Measurements from ENCODE around the gene COPB2.
"Not testable (repeated sequence)": the region's sequence is repeated elsewhere in the genome, so short reads cannot be mapped to it uniquely, and the experiment has no call there.

COPB2 gene

DNA sequence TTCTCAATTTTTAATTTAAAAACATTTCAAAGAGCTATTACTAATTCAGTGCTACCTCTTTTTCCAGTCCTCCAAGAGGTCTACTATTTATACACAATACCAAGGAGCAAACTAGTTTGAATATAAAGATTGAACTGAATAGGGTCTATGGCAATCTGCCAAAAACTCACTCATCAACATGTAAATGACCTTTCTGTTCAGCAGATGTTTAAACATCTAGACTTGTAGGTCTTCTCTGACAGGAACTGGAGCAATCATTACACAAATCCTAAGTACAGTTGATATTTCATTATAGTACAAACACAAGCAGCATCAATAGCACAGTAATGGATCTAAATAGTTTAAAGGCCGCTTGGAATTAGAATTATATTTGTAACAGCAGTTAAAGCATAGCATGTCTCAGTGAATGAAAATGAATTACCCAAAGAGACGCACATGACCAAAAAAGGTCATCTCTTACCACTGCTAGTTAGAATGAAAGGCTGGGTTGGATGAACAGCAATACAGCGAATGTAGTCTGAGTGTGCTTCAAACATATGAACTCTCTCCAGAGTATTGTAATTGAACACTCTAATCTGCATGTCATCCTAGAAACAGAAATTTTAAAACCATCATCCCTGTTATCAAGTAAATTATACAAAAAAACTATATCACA is 10.7 kb downstream of the COPB2 start:
- ATAC-seq, result no peak

DNA sequence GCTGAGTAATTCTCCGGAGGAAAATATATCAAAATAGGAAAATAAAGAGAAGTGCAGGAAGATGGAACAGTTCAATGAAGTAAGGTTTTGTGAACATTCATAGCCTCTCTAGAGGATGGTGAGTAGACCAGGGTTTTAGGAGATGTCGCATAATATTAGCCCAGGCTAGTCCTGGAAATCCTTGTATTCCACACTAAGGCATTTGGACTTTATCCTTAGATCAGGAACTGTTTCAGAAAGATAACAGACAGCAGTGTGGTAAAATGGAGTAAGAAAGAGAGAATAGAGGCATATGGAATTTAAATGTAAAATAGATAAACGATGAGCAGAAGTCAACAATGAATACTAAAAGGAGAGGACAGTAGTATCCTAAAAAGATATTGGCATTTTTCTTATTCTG is 12.1 kb downstream of the COPB2 start:
- DNase-seq (no peak), ATAC-seq (no peak)

More for the DNA sequence above, 10.7 kb downstream of the COPB2 start:
- no peak for DNase-seq

DNA sequence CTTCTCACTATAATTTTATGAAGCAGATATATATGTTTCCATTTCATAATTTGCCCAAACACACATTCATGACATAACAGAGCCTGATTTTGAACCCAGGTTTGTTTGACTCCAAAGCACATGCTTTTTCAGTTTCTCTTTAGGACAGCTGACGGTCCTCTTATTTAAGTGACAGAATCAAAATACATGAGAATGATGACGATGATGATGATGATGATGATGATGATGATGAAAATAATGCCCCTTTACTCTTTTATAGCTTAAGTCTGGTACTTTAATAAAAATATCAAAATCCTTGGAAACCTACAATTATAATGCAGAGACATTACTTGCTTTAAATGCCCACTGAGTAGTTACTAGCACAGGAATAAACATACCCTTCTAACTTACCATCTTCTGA is 15.3 kb downstream of the COPB2 start:
- DNase-seq, result no peak

DNA sequence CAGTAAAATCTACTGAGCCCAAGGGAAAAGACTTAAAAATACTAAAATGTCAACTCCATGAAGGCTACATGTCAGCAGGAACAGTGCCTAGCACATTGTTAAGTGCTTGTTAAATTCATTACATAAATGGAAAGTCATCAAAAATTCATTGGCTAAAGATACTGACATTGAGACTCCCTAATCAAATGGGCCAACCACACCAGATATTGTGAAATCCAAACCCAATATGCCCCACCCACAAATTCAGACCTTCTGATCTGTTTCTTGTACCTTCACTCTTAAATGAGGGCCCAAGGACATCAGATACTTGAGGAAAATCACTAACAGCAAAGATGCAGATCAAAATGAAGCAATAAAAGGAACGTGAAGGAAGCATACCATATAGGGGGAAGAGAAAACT is 24.9 kb downstream of the COPB2 start:
- no peak for DNase-seq
- no peak for ATAC-seq

More for the DNA sequence above, 15.3 kb downstream of the COPB2 start:
- no peak for ATAC-seq

DNA sequence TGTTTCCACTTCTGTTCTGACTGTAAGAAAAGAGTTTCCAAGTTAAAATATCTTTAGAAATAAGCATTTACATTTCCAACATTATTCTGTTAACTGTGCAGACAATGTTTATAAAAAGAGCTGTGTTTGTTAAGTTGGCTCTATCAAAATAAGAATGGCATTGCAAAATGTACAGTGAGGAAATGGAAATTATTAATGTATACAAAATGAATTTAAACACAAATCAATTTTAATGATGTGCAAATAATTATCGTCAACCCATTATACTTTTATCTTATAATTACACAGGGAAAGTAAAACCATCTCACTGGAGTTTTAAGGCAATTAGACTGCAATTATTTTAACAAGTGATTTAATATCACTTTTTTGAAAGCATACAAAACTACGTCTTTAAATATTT is 28.2 kb downstream of the COPB2 start:
- no peak for ATAC-seq
- DNase-seq, result no peak

DNA sequence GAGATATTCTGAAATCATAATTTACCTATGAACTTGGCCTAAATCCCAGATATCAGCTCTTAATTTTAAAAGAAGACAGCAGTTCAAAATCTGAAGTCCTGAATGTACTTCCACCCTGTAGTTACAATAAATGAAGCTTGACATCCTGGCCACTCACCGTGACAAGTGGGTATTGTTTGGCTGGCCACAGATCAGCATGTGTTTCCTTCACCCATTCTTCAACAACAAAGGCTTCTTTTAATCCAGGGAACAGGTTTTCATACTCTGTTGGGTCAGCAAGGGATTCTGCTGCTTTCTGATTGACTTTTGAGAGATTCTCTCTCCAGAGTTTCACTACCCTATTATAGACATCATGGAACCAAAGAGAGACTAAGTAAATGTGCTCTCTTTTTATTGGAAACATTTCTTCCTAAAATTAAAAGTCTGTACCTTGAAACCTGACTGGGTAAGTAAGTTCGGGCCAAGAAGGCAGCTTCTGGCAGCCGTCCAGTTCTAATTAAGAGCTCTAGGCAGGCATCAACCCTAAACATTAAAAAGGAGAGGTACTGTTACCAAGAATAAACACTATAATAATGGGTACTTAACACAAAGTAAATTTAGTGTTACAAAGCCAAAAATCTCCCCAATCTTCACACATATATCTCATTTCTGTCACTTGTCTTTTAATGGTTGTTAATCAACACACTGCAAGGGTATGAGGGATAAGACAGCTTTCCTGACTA is 30.4 kb downstream of the COPB2 start:
- DNase-seq (no peak), ATAC-seq (no peak)

DNA sequence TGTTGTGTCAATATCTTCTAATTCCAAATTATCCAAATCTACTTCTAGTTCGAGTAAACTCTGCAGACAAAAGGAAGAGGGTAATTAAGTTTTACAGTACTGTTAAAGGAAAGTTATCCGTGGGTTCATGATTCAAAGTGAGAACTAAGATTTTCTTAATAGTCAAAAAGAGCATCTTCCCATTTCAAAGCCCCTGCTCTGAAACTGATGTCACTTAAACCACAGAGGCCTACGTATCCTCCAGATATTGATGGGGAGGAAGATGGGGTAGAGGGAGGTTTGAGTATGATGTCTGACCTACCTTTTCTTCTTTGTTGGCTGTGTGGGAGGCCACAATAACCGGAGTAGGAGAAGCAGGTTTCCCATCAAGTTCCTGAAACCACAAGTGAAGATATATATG is 31.5 kb downstream of the COPB2 start:
- ATAC-seq, result peak; percentile 95
- no peak for DNase-seq

DNA sequence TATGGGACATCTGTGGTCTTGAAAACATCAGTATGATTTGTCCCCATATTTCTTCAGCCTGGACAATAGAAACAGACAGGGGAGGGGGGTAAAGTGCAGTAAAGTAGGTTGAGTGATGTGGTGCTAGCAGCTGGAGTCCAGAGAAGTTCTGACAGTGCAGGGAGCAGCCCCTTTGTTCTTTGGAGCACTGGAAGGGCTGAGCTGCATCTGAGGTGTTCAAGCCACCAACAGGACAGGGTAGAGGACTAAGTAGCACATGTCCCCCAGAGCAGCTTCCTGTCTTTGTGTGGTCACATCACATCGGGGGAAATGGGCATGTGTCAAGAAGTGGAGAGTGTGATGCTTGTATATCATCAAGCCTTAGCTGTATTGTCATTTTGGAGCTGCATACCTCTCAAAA is 33.6 kb downstream of the COPB2 start:
- ATAC-seq, result no peak

DNA sequence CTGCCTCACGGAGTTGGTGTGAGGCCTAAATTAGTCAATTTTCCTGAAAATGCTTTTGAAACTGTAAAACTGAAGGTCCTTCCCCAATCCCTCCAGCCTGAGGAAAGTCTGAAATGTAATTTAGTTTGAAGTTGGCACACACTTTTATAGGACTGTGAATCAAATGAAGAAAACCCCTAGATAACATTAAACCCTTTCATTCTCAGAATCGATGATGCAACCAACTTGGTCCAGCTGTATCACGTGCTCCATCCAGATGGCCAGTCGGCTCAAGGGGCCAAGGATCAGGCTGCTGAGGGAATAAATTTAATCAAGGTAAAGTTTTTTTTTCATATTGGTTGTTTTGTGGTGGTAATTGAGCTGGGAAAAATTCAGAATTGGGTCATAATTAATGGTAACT is 34.0 kb downstream of the COPB2 start:
- DNase-seq (no peak), ATAC-seq (no peak)

More for the DNA sequence above, 33.6 kb downstream of the COPB2 start:
- no peak for DNase-seq

DNA sequence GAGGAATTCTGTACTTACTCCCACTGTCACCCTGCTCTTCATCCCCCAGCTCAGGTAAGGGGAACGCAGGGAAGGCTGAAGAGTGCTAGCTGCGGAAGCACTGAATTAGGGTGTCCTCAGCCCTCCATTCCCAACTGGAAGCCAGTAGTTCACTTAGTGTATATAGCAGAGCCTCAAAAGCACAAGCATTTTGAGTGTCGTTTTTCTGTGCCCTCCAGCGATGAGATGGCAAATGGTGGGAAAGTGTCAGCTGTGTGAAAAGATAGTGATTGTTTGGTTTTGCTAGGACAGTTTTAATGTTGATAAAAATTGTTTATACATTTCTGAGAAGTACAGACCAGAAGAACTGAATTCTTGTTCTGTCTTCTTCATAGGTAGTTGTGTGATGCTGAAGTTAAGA is 34.8 kb downstream of the COPB2 start:
- no peak for ATAC-seq
- no peak for DNase-seq

DNA sequence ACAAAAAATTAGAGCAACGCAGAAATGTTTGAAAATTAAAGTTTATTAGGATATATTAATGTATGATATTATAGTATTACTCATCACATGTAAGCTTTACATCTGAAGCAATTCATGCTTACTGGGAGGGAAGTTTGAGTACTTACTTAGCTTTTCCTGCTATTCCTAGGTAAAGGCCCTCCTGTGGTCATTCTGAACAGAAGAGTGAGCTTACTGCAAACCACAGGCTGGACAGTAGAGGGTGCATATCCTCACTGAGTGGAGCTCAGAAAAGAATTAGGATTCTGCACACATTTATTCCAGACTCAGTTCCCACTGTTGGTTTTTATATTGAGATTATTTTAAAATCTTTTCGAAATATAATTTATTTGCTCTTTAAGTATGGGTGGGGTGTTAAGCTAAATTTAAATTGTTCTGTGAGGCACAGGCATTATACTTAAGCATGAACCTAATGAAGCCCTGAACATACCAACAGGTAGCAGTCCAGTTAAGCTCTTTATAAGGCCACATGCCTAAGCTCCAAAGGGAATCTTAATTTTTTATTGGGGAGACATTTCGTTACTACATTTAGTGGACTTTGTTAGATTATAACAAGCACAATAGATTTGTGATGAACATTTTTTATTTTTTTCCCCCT is 35.4 kb downstream of the COPB2 start:
- no peak for ATAC-seq
- DNase-seq, result no peak

DNA sequence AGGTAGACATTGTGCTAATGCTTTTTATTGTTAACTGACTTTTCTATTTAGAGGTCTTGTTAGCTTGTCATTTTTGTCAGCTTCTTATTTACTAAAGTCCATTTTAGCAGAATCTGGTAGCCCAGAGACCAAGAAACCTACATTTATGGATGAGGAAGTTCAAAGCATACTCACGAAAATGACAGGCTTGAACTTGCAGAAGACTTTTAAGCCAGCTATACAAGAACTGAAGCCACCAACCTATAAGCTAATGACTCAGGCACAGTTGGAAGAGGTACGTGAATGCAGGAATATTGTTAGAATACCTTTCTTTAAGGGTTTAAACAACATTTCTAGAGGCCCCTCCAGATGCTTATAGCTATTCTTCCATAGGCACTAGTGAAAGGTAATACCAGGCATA is 42.7 kb downstream of the COPB2 start:
- ATAC-seq, result no peak
- DNase-seq, result no peak

DNA sequence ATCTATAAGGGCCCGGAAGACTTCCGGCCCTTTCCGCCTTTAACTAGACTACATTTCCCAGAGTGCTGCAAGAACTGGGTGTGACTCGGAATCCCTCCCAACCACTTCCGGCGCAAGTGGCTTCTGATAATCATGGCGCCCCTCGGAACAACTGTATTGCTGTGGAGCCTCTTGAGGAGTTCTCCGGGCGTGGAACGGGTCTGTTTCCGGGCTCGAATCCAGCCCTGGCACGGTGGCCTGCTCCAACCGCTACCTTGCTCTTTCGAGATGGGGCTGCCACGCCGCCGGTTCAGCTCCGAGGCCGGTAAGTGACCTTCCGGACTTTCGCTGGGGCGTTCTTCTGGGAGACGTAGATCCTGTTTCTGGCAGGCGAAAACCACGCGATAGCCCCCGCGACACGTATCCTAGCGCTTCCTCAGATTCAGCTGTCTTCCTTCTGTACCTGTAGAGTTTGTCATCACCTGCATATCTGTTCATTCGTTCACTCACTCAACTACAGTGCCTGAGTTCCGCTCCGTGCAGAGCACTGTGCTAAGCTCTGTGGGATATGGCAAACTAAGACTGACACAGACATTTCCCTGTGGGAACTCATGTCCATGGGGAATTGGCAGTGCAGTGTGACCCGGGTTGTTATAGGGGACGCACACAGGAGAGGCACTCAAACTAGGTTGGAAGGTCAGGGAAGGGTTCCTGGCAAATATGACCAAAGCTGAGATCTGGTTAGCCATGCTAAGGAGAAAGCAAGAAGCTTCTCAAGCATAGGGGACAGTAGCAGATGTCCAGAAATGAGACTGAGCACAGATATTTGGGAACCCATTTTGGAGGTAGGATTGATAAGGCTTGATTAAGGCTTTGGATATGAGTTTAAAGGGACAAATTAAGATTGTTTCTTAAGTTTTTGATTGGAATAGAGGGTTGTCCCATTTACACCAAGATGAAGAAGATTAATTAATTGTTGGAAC is 45.3 kb downstream of the COPB2 start, which contains the start of gene MRPS22:
Gene MRPS22 (plus strand): TSS at position 126 of the 962 bp plus-strand sequence. CDS start 7 bp downstream, at position 133.
- ATAC-seq (peak; percentile 88), DNase-seq (peak; percentile 80)

DNA sequence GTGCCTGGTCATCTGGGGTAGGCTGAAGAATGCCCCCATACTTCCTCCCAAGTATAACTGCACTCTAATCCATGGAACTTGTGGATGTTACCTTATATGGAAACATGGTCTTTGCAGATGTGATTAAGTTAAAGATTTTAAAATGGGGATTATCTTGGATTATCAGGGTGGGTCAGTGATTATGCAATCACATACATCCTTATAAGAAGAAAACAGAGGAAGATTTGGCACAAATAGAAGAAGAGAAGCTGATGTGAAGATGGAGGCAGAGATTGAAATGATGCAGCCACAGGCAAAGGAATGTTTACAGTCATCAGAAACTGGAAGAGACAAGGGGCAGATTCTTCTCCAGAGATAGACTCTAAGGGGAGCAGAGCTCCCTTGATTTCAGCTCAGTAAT is 47.4 kb downstream of the COPB2 start:
- DNase-seq (no peak), ATAC-seq (no peak)

DNA sequence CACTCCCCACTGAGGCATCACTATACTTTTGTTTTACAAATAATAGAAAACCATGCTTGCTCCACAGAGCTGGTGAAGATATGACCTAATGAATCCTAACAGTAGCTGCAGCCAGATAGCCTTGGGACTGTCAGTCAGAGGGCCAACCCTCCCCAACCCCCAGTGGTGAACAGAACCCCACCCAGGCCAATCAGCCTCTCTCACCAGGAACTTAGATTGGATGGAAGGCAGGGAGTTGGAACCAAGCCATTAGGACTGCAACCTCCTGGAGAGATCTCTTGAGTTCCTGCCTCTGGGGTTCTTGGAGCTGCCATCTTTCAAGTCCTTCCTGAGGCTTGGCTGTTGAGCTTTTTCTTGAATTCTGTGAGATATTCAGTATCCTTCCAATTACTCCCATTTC is 48.7 kb downstream of the COPB2 start:
- no peak for DNase-seq
- no peak for ATAC-seq

DNA sequence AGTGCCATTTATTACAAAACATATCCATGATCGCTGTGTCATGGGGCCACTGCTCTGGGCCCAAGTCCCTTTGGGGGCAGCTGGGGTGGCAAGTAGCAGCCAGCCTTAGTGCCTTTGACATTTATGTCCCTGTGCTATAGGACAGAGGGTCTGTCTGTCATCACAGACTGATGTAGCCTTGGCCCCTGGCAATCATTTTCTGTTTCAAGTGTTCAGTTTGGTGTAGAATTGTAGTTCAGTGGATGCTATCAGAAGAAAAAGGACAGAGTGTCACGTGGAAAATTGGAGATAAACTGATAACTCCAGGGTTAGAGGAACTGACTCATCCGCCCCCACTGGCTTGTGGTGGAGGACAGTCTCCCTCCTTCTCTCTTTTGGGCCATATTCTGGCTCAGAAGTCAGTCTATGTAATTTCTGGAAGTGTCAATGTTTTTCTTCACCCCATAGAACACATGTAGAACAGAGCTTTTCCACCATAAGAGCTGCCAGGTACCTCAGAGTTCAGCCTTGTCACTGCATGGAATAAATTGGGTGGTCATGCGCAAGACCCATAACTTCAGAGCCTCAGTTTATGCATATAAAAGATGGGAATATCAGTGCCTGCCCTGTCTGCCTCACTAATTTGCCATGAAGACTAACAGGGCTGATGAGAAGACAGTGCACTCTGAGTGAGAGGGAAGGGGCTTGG is 50.1 kb downstream of the COPB2 start:
- peak; percentile 78 for ATAC-seq

DNA sequence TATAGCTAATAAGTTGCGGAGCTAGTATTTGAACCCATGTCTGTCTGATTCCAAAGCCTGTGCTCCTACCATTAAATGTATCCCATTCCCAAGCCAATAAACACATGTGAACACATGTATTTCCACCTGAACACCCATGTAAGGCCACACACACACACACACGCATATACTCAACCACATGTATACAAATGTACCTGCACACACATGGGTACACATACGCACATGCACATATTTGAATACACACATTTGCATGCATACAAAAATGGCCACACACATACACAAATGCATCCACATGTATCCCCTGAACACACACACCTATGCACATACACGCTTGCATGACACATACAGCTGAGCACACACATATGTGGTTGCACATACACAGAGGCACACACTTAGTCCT is 51.0 kb downstream of the COPB2 start:
- DNase-seq, result no peak

More for the DNA sequence above, 50.1 kb downstream of the COPB2 start:
- peak; percentile 61 for DNase-seq

DNA sequence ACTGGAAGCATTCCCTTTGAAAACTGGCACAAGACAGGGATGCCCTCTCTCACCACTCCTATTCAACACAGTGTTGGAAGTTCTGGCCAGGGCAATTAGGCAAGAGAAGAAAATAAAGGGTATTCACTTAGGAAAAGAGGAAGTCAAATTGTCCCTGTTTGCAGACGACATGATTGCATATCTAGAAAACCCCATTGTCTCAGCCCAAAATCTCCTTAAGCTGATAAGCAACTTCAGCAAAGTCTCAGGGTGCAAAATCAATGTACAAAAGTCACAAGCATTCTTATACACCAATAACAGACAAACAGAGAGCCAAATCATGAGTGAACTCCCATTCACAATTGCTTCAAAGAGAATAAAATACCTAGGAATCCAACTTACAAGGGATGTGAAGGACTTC is 54.8 kb downstream of the COPB2 start:
- DNase-seq, ATAC-seq: not testable (repeated sequence)

More for the DNA sequence above, 51.0 kb downstream of the COPB2 start:
- no peak for ATAC-seq

DNA sequence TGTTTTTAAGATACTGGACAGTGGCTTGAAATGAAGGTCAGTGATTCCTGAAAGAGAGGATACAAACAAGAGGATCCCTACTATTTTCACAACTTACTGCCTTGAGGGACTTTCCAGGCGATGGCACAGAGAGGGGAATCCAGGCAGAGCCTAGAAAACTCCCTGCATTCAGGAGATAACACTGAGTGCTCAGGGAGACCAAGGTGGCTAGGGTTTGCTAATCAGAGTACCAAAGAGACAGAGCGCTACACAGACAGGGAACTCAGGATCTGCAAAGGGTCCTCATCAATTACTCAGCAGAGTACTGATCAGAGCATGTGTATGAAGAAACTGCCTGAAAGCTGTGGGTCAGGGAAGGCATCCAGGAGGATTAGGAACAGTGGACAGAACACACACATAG is 57.4 kb downstream of the COPB2 start:
- no peak for ATAC-seq
- DNase-seq, result no peak

DNA sequence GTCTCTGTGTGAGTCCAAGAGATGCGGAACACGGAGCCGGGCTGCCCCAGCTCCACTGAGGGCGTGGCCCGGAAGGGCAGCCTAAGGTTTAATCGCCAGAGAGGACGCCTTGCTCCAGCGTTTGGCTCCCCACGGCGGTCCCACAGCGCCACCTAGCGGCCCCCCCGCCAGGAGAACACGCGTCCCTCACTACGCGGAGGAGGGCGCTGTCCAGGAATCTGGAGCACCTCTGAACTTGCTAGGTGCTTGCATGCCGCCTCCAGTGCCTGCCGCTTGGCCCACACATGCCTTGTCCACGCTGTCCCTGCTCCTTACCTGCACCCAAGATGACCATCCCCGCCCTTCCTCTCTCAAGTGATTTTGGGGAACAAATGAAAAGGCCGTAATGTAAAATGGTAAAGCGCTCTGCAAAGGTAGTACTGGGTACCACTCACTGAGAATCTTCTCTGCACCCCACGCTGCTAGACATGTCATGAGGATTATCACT is 60.0 kb downstream of the COPB2 start:
- DNase-seq, result peak; percentile 95
- peak; percentile 94 for ATAC-seq

DNA sequence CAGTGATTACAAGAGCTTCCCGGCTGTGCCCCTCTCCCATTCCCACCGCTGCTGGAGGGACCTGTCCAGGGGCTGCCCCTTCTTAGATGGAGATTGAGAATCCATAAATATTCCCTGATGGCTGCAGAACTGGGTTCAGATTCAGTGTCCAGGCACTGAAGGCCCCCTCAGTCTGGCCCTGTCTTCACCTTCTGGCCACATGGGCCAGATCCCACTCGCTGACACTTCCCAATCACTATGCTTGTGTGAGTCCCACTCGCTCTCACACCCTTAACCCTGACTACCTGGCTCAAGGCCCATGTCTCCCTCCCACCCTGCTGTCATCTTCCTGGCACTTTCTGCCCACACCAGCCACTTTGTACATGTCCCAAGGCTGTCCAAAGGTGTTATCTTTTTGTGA is 61.1 kb downstream of the COPB2 start:
- no peak for ATAC-seq

More for the DNA sequence above, 61.1 kb downstream of the COPB2 start:
- DNase-seq, result no peak
